K562 (cell line): ENCODE data around the gene SDHAF1. TPM values are rescaled to one million over a fixed set of nuclear protein-coding genes. Genes with fewer than 3 reads are reported as not detected.

Experiments used
- ATAC-seq: fragments of 200-7000 bp; cut with Tn5 transposase; 3 replicates; pipeline ENCODE4 v1.9.1; 2020; ENCODE audit warnings: moderate library complexity
- BruUV-seq: library from RNA; stranded (reverse); fragments of 400-500 nt; replicated peaks from 2 replicates; lab custom pipeline; 2021; lab: Mats Ljungman, UMichigan
- CTCF ChIA-PET: fragments of 300-600 bp; formaldehyde crosslinking; extraction: SDS; loops from one replicate; lab custom pipeline; 2021; ENCODE audit warnings: low intra/inter-chr PET ratio; lab: Yijun Ruan, JAX
- POLR2A ChIA-PET: fragments of 300-600, 350-650 bp; sonication (Branson Sonifier 250); formaldehyde crosslinking; extraction: SDS; loops from one replicate; lab custom pipeline; 2021; ENCODE audit warnings: antibody characterized with exemption, inconsistent platforms; lab: Yijun Ruan, JAX
- DNase-seq, 4 experiments: peaks; one replicate each; pipeline versions ENCODE4 v3.0.0 to v3.0.0-alpha.2; 2011 to 2018; ENCODE audit warnings: low spot score in 3 of 4, mixed read lengths in 3 of 4; ENCODE audit errors: extremely low read depth in 1 of 4
- FAIRE-seq: peaks from 2 replicates; lab custom pipeline; 2011; peaks lifted over from hg19 to GRCh38; lab: Jason Lieb, UNC
- H2AFZ ChIP-seq: 2 replicates; pipeline ENCODE4 v1.6.0; 2011; ENCODE audit warnings: low read depth, low read length, control low read depth, inconsistent platforms
- H3K27ac ChIP-seq: fragments of 200-600 bp; 3 replicates; pipeline ENCODE4 v1.8.0; 2011; ENCODE audit warnings: low read depth, mild to moderate bottlenecking, control low read depth, inconsistent platforms, low read length, moderate library complexity, mixed read lengths; ENCODE audit errors: extremely low read depth
- H3K27me3 ChIP-seq, 2 experiments: fragments of 300-600 bp in 1 of 2; 2 replicates in 1 of 2; 3 replicates in 1 of 2; pipeline versions ENCODE4 v1.6.0 to v1.8.0; 2011; ENCODE audit warnings: inconsistent platforms in 2 of 2, low read length in 2 of 2, mild to moderate bottlenecking in 1 of 2, mixed read lengths in 1 of 2, moderate library complexity in 1 of 2; ENCODE audit not compliant: control insufficient read depth in 2 of 2, insufficient read depth in 2 of 2
- H3K36me3 ChIP-seq: fragments of 300-600 bp; 3 replicates; pipeline ENCODE4 v1.8.0; 2011; ENCODE audit warnings: mild to moderate bottlenecking, low read length, inconsistent platforms; ENCODE audit not compliant: control insufficient read depth, insufficient read depth
- H3K4me1 ChIP-seq, 2 experiments: fragments of 200-600 bp in 1 of 2; replicated peaks in 1 of 2; 2 replicates in 1 of 2; 3 replicates in 1 of 2; pipeline versions ENCODE4 v1.5.1 to v1.8.0; 2011; ENCODE audit warnings: inconsistent platforms in 2 of 2, low read length in 2 of 2, mild to moderate bottlenecking in 1 of 2, mixed read lengths in 1 of 2, moderate library complexity in 1 of 2; ENCODE audit not compliant: control insufficient read depth in 2 of 2, insufficient read depth in 2 of 2
- H3K4me2 ChIP-seq: 2 replicates; pipeline ENCODE4 v1.6.1; 2011; ENCODE audit warnings: low read length, control low read depth, inconsistent platforms, mixed read lengths; ENCODE audit not compliant: insufficient read depth
- H3K4me3 ChIP-seq: fragments of 200-600 bp; sonication (generic), shearing (Covaris generic); 2 replicates; pipeline ENCODE4 v1.5.1; 2016; ENCODE audit warnings: control low read depth, inconsistent platforms
- H3K79me2 ChIP-seq: fragments of 200-600 bp; 3 replicates; pipeline ENCODE4 v1.8.0; 2011; ENCODE audit warnings: low read length, inconsistent platforms; ENCODE audit not compliant: control insufficient read depth, insufficient read depth
- H3K9ac ChIP-seq, 2 experiments: 2 replicates each; pipeline versions ENCODE4 v1.6.0 to v1.6.1; 2011; ENCODE audit warnings: low read depth in 2 of 2, low read length in 2 of 2, control low read depth in 1 of 2, inconsistent platforms in 1 of 2, mild to moderate bottlenecking in 1 of 2, mixed read lengths in 1 of 2; ENCODE audit not compliant: insufficient read depth in 1 of 2
- H3K9me1 ChIP-seq: one replicate; pipeline ENCODE4 v1.6.0; 2011; ENCODE audit warnings: inconsistent platforms, mild to moderate bottlenecking, low read length, moderate library complexity; ENCODE audit not compliant: control insufficient read depth, insufficient read depth
- H3K9me3 ChIP-seq: replicated peaks from 2 replicates; pipeline ENCODE4 v1.5.1; 2011; ENCODE audit warnings: low read depth, low read length, inconsistent platforms; ENCODE audit not compliant: control insufficient read depth, insufficient read depth
- H4K20me1 ChIP-seq: replicated peaks from 2 replicates; pipeline ENCODE4 v1.6.1; 2011; ENCODE audit warnings: low read length, inconsistent platforms, mixed read lengths; ENCODE audit not compliant: control insufficient read depth, insufficient read depth
- E2F5 ChIP-seq: sonication (generic); formaldehyde crosslinking; IDR thresholded peaks from 2 replicates; pipeline ENCODE4 v1.8.0; 2022; ENCODE audit warnings: mild to moderate bottlenecking, missing genetic modification reagents
- KHSRP ChIP-seq: fragments of 450-650 bp; IDR thresholded peaks from 2 replicates; pipeline ENCODE4 v1.6.1; 2017
- MCM3 ChIP-seq: fragments of 450-650 bp; IDR thresholded peaks from 2 replicates; pipeline ENCODE4 v1.6.1; 2016
- POLR2G ChIP-seq: fragments of 200-400 bp; formaldehyde crosslinking; IDR thresholded peaks from 2 replicates; pipeline ENCODE4 v1.6.1; 2017; ENCODE audit warnings: low read depth, mild to moderate bottlenecking, antibody characterized with exemption, low read length, moderate library complexity
- TCF15 ChIP-seq: fragments of 250-450 bp; sonication (Bioruptor Pico); IDR thresholded peaks from 2 replicates; pipeline ENCODE4 v1.8.0; 2022; ENCODE audit warnings: moderate library complexity, mild to moderate bottlenecking, inconsistent platforms
- ZBTB34 ChIP-seq: fragments of 250-450 bp; sonication (Bioruptor Pico); IDR thresholded peaks from 2 replicates; pipeline ENCODE4 v1.8.0; 2021; ENCODE audit warnings: mild to moderate bottlenecking, moderate library complexity
- ZNF224 ChIP-seq: sonication (generic); formaldehyde crosslinking; IDR thresholded peaks from 2 replicates; pipeline ENCODE4 v1.8.0; 2022; ENCODE audit warnings: mild to moderate bottlenecking, missing genetic modification reagents
- ZNF24 ChIP-seq: fragments of 450-650 bp; IDR thresholded peaks from 2 replicates; pipeline ENCODE4 v1.6.1; 2016
- ZNF431 ChIP-seq: sonication (generic); formaldehyde crosslinking; IDR thresholded peaks from 2 replicates; pipeline ENCODE4 v1.8.0; 2022; ENCODE audit warnings: mild to moderate bottlenecking, missing genetic modification reagents
- ZNF668 ChIP-seq: fragments of 250-450 bp; sonication (Bioruptor Pico); IDR thresholded peaks from 2 replicates; pipeline ENCODE4 v1.8.0; 2022; ENCODE audit warnings: mild to moderate bottlenecking, inconsistent platforms
- WGBS: fragments of 100-300 bp; shearing (Covaris generic); methylation state at CpG from one replicate; pipeline ENCODE4 v1.1.6; 2016; ENCODE audit warnings: low coverage, mixed read lengths; ENCODE audit not compliant: insufficient coverage; ENCODE audit errors: missing lambda C conversion rate; 5-methylcytosine and 5-hydroxymethylcytosine counted together
- in situ Hi-C: fragments of 300-500 bp; cut with MboI; formaldehyde crosslinking; loops from 4 replicates; pipeline ENCODE4 v1.15.0; 2018; ENCODE audit warnings: inconsistent platforms, mixed read lengths
- intact Hi-C: fragments of 100-400 bp; cut with micrococcal nuclease; formaldehyde crosslinking; loops from 2 replicates; pipeline ENCODE4 v1.14.2; 2022
- polyA plus RNA-seq, 8 experiments: library from polyadenylated mRNA; depleted of rRNA in 4 of 8; stranded (reverse) in 5 of 8; unstranded in 3 of 8; fragments of >200 nt; fragmentation: Nextera tagmentation in 2 of 8; fragmentation: Illumina TruSeq in 1 of 8; extraction: Ambion mirVana in 2 of 8; extraction: Trizol in 1 of 8; gene quantifications; 2 replicates each; pipeline versions ENCODE4 v1.2.1 to v1.2.3, GENCODE V29; 2011 to 2014; ENCODE audit warnings: inconsistent platforms in 1 of 8, missing spikeins in 1 of 8
- total RNA-seq, 7 experiments: library from RNA; depleted of rRNA in 6 of 7; stranded (reverse); fragments of >200 nt in 6 of 7; fragmentation: Illumina TruSeq in 2 of 7; extraction: Trizol in 2 of 7; gene quantifications; 2 replicates each; pipeline versions ENCODE4 v1.2.1 to v1.2.3, GENCODE V29; 2011 to 2021; ENCODE audit warnings: low replicate concordance in 1 of 7

Gene SDHAF1
- total and polyA plus RNA-seq, 9 of the 15 experiments (the other 6 are each of a cell fraction or from before 2014, with no cell fraction given), result 0.42 to 55.7 (median 18.8) TPM

- Histone ChIP-seq H4K20me1 (no peaks in the 10 kb centered on the region), H3K36me3 (0 out of 3 replicates have a peak, but pooled peaks cover 2% of the 10 kb centered on the region), H3K4me1 (peaks cover 5 to 23% of the 10 kb centered on the region in 2 experiments; a peak in 2 of 5 replicates), H3K79me2 (peaks cover 13% of the 10 kb centered on the region), H3K9me3 (no peaks in the 10 kb centered on the region), H3K27me3 (no peaks in the 10 kb centered on the region), H3K9ac (no peak overlapping the region), H3K27ac (no peak overlapping the region), H3K9me1 (no peaks in the 10 kb centered on the region), H3K4me2 (no peak overlapping the region), H2AFZ (no peak overlapping the region), H3K4me3 (no peak overlapping the region)
- ChIA-PET CTCF (no interaction called here), POLR2A (no interaction called here)
- ATAC-seq (no peak), FAIRE-seq (no peak), DNase-seq (no peak)
- WGBS, result 97% methylated on average over 27 of the region's 50 CpGs
- TF ChIP-seq POLR2G (0 out of 2 replicates have a peak, but pooled peaks have one; percentile 26), ZNF24 (no peak), ZNF668 (CRISPR knock-in tag) (no peak)
- in situ Hi-C loops, result no loop called here
- intact Hi-C loops, result no loop called here
- BruUV-seq, result no TSS peak
Measured at GRCh38 chr19:36009220-36009619, 14.2 kb downstream of the SDHAF1 start.

- in situ Hi-C loops, result no loop called here
- BruUV-seq, result no TSS peak
- no peak overlapping the region for H3K9ac ChIP-seq
- no peaks in the 10 kb centered on the region for H3K27me3 ChIP-seq
- H3K4me3 ChIP-seq, result no peak overlapping the region
- H3K36me3 ChIP-seq, result 0 out of 3 replicates have a peak, but pooled peaks cover 2% of the 10 kb centered on the region
- H3K4me1 ChIP-seq, result peaks cover 5 to 23% of the 10 kb centered on the region in 2 experiments; a peak in 2 of 5 replicates
- peaks cover 18% of the 10 kb centered on the region for H3K79me2 ChIP-seq
- no peak overlapping the region for H3K27ac ChIP-seq
- 82% methylated on average over 12 of the region's 15 CpGs for WGBS
- POLR2A ChIA-PET, result no interaction called here
- DNase-seq, result no peak
- intact Hi-C loops, result no loop called here
- H2AFZ ChIP-seq, result no peak overlapping the region
- no peaks in the 10 kb centered on the region for H3K9me1 ChIP-seq
- no peaks in the 10 kb centered on the region for H3K9me3 ChIP-seq
- ATAC-seq, result no peak
- FAIRE-seq, result no peak
- no peak overlapping the region for H3K4me2 ChIP-seq
- no peaks in the 10 kb centered on the region for H4K20me1 ChIP-seq
- CTCF ChIA-PET, result no interaction called here
- TF ChIP-seq ZNF431 (CRISPR knock-in tag) (no peak), MCM3 (no peak), E2F5 (CRISPR knock-in tag) (no peak), KHSRP (no peak), ZNF224 (CRISPR knock-in tag) (no peak), TCF15 (CRISPR knock-in tag) (no peak), ZBTB34 (CRISPR knock-in tag) (no peak)
Measured at GRCh38 chr19:36009633-36010379, 14.8 kb downstream of the SDHAF1 start.
